ENCODE data around the gene PALLD. TPM values are rescaled to one million over a fixed set of nuclear protein-coding genes. Genes with fewer than 3 reads are reported as not detected.

Gene PALLD
- total and polyA plus RNA-seq, 3 donors from 2014 or later, result 138 to 156 (median 146) TPM

DNA sequence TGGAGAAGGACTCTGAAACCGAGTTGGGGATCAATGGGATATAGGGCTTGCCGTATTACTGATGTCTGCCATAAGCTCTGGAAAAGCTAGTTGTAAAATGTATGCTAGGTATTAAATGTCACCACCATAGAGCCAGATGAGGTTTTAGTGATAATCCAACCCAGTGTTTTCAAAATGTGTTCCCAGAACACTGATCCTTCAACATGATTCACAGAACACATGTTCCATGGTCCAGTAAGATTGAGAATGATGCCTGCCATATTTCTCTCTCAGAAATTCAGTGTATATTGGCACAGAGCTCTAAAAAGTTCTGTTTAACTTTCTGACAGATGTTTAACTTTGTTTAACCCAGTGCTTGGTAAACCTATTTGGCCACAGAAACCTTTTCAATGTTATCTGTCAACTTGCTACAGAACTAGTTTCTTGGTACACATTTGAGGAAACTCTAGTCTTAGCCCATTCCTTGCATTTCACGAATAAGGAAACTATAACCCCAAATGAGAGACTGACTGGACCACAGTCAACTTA lies 160.2 kb downstream of the PALLD start:
- intact Hi-C loops (cut with DNase I; ENCODE audit: low total_unique reads), result no loop called here
- H3K4me1 ChIP-seq, result no peaks in the 10 kb centered on the region
- H3K36me3 ChIP-seq (ENCODE audit: low read depth, missing control alignments), result no peaks in the 10 kb centered on the region
- H3K4me3 ChIP-seq, result no peak overlapping the region
- H3K27ac ChIP-seq, result no peak overlapping the region
- 76 to 93% methylated on average over 3 of the region's 3 CpGs for WGBS, 2 donors
- no peaks in the 10 kb centered on the region for H3K27me3 ChIP-seq
- DNase-seq, result no peak
- H3K9me3 ChIP-seq, result no peaks in the 10 kb centered on the region
- TF ChIP-seq, protein P1, sequence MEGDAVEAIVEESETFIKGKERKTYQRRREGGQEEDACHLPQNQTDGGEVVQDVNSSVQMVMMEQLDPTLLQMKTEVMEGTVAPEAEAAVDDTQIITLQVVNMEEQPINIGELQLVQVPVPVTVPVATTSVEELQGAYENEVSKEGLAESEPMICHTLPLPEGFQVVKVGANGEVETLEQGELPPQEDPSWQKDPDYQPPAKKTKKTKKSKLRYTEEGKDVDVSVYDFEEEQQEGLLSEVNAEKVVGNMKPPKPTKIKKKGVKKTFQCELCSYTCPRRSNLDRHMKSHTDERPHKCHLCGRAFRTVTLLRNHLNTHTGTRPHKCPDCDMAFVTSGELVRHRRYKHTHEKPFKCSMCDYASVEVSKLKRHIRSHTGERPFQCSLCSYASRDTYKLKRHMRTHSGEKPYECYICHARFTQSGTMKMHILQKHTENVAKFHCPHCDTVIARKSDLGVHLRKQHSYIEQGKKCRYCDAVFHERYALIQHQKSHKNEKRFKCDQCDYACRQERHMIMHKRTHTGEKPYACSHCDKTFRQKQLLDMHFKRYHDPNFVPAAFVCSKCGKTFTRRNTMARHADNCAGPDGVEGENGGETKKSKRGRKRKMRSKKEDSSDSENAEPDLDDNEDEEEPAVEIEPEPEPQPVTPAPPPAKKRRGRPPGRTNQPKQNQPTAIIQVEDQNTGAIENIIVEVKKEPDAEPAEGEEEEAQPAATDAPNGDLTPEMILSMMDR (IDR thresholded peaks at IDR 0.05), result no peak
- TF ChIP-seq POLR2A (IDR thresholded peaks at IDR 0.05), result no peak

- TF ChIP-seq POLR2A (IDR thresholded peaks at IDR 0.05), result no peak
- TF ChIP-seq, protein P1 (IDR thresholded peaks at IDR 0.05), result no peak
- no peaks in the 10 kb centered on the region for H3K4me1 ChIP-seq
- no peaks in the 10 kb centered on the region for H3K9me3 ChIP-seq
- no peaks in the 10 kb centered on the region for H3K27me3 ChIP-seq
- DNase-seq, result no peak
- H3K27ac ChIP-seq, result no peak overlapping the region
- intact Hi-C loops (cut with DNase I; ENCODE audit: low total_unique reads), result no loop called here
- no peaks in the 10 kb centered on the region for H3K36me3 ChIP-seq (ENCODE audit: low read depth, missing control alignments)
- WGBS, 2 donors, result 66 to 91% methylated on average over 3 of the region's 3 CpGs
- no peak overlapping the region for H3K4me3 ChIP-seq
Observed at GRCh38 chr4:168658751-168659150, 161.9 kb downstream of the PALLD start.

GRCh38 chr4:168659741-168660465 lies 163.1 kb downstream of the PALLD start:
- H3K9me3 ChIP-seq, result no peaks in the 10 kb centered on the region
- H3K4me1 ChIP-seq, result no peaks in the 10 kb centered on the region
- H3K27ac ChIP-seq, result no peak overlapping the region
- DNase-seq, result no peak
- TF ChIP-seq, protein P1 (IDR thresholded peaks at IDR 0.05), result no peak
- TF ChIP-seq POLR2A (IDR thresholded peaks at IDR 0.05), result no peak
- 57 to 60% methylated on average over 3 of the region's 3 CpGs for WGBS, 2 donors
- intact Hi-C loops (cut with DNase I; ENCODE audit: low total_unique reads), result no loop called here
- no peaks in the 10 kb centered on the region for H3K27me3 ChIP-seq
- no peak overlapping the region for H3K4me3 ChIP-seq
- H3K36me3 ChIP-seq (ENCODE audit: low read depth, missing control alignments), result no peaks in the 10 kb centered on the region

- no peak for DNase-seq
- Histone ChIP-seq H3K4me1 (no peaks in the 10 kb centered on the region), H3K9me3 (no peaks in the 10 kb centered on the region), H3K27ac (no peak overlapping the region), H3K27me3 (no peaks in the 10 kb centered on the region), H3K4me3 (no peak overlapping the region), H3K36me3 (ENCODE audit: low read depth, missing control alignments) (no peaks in the 10 kb centered on the region)
- TF ChIP-seq POLR2A (IDR thresholded peaks at IDR 0.05), result no peak
- TF ChIP-seq, protein P1 (IDR thresholded peaks at IDR 0.05), result no peak
- intact Hi-C loops (cut with DNase I; ENCODE audit: low total_unique reads), result no loop called here
- WGBS, 2 donors, result 69 to 73% methylated on average over 1 of the region's 1 CpG
Observed at GRCh38 chr4:168662297-168662984, 165.6 kb downstream of the PALLD start.

Data from testis (tissue), 3 donors.